K562 (cell line): ENCODE results near the gene NOL4L. TPM values are rescaled to one million over a fixed set of nuclear protein-coding genes. Genes with fewer than 3 reads are reported as not detected.

Experiments used
- ATAC-seq: fragments of 200-7000 bp; cut with Tn5 transposase; 3 replicates; pipeline ENCODE4 v1.9.1; 2020; ENCODE audit warnings: moderate library complexity
- BruUV-seq: library from RNA; stranded (reverse); fragments of 400-500 nt; replicated peaks from 2 replicates; lab custom pipeline; 2021; lab: Mats Ljungman, UMichigan
- CTCF ChIA-PET: fragments of 300-600 bp; formaldehyde crosslinking; extraction: SDS; loops from one replicate; lab custom pipeline; 2021; ENCODE audit warnings: low intra/inter-chr PET ratio; lab: Yijun Ruan, JAX
- POLR2A ChIA-PET: fragments of 300-600, 350-650 bp; sonication (Branson Sonifier 250); formaldehyde crosslinking; extraction: SDS; loops from one replicate; lab custom pipeline; 2021; ENCODE audit warnings: antibody characterized with exemption, inconsistent platforms; lab: Yijun Ruan, JAX
- DNase-seq, 4 experiments: peaks; one replicate each; pipeline versions ENCODE4 v3.0.0 to v3.0.0-alpha.2; 2011 to 2018; ENCODE audit warnings: low spot score in 3 of 4, mixed read lengths in 3 of 4; ENCODE audit errors: extremely low read depth in 1 of 4
- FAIRE-seq: peaks from 2 replicates; lab custom pipeline; 2011; peaks lifted over from hg19 to GRCh38; lab: Jason Lieb, UNC
- H2AFZ ChIP-seq: 2 replicates; pipeline ENCODE4 v1.6.0; 2011; ENCODE audit warnings: low read depth, low read length, control low read depth, inconsistent platforms
- H3K27ac ChIP-seq: fragments of 200-600 bp; 3 replicates; pipeline ENCODE4 v1.8.0; 2011; ENCODE audit warnings: low read depth, mild to moderate bottlenecking, control low read depth, inconsistent platforms, low read length, moderate library complexity, mixed read lengths; ENCODE audit errors: extremely low read depth
- H3K27me3 ChIP-seq, 2 experiments: fragments of 300-600 bp in 1 of 2; 2 replicates in 1 of 2; 3 replicates in 1 of 2; pipeline versions ENCODE4 v1.6.0 to v1.8.0; 2011; ENCODE audit warnings: inconsistent platforms in 2 of 2, low read length in 2 of 2, mild to moderate bottlenecking in 1 of 2, mixed read lengths in 1 of 2, moderate library complexity in 1 of 2; ENCODE audit not compliant: control insufficient read depth in 2 of 2, insufficient read depth in 2 of 2
- H3K36me3 ChIP-seq: fragments of 300-600 bp; 3 replicates; pipeline ENCODE4 v1.8.0; 2011; ENCODE audit warnings: mild to moderate bottlenecking, low read length, inconsistent platforms; ENCODE audit not compliant: control insufficient read depth, insufficient read depth
- H3K4me1 ChIP-seq, 2 experiments: fragments of 200-600 bp in 1 of 2; replicated peaks in 1 of 2; 2 replicates in 1 of 2; 3 replicates in 1 of 2; pipeline versions ENCODE4 v1.5.1 to v1.8.0; 2011; ENCODE audit warnings: inconsistent platforms in 2 of 2, low read length in 2 of 2, mild to moderate bottlenecking in 1 of 2, mixed read lengths in 1 of 2, moderate library complexity in 1 of 2; ENCODE audit not compliant: control insufficient read depth in 2 of 2, insufficient read depth in 2 of 2
- H3K4me2 ChIP-seq: 2 replicates; pipeline ENCODE4 v1.6.1; 2011; ENCODE audit warnings: low read length, control low read depth, inconsistent platforms, mixed read lengths; ENCODE audit not compliant: insufficient read depth
- H3K4me3 ChIP-seq: fragments of 200-600 bp; sonication (generic), shearing (Covaris generic); 2 replicates; pipeline ENCODE4 v1.5.1; 2016; ENCODE audit warnings: control low read depth, inconsistent platforms
- H3K79me2 ChIP-seq: fragments of 200-600 bp; 3 replicates; pipeline ENCODE4 v1.8.0; 2011; ENCODE audit warnings: low read length, inconsistent platforms; ENCODE audit not compliant: control insufficient read depth, insufficient read depth
- H3K9ac ChIP-seq, 2 experiments: 2 replicates each; pipeline versions ENCODE4 v1.6.0 to v1.6.1; 2011; ENCODE audit warnings: low read depth in 2 of 2, low read length in 2 of 2, control low read depth in 1 of 2, inconsistent platforms in 1 of 2, mild to moderate bottlenecking in 1 of 2, mixed read lengths in 1 of 2; ENCODE audit not compliant: insufficient read depth in 1 of 2
- H3K9me1 ChIP-seq: one replicate; pipeline ENCODE4 v1.6.0; 2011; ENCODE audit warnings: inconsistent platforms, mild to moderate bottlenecking, low read length, moderate library complexity; ENCODE audit not compliant: control insufficient read depth, insufficient read depth
- H3K9me3 ChIP-seq: replicated peaks from 2 replicates; pipeline ENCODE4 v1.5.1; 2011; ENCODE audit warnings: low read depth, low read length, inconsistent platforms; ENCODE audit not compliant: control insufficient read depth, insufficient read depth
- H4K20me1 ChIP-seq: replicated peaks from 2 replicates; pipeline ENCODE4 v1.6.1; 2011; ENCODE audit warnings: low read length, inconsistent platforms, mixed read lengths; ENCODE audit not compliant: control insufficient read depth, insufficient read depth
- EP300 ChIP-seq: IDR thresholded peaks from 2 replicates; pipeline ENCODE4 v1.6.1; 2012; ENCODE audit warnings: low read length, improper control_type of control experiment
- HOXB6 ChIP-seq: fragments of 250-450 bp; sonication (Bioruptor Pico); IDR thresholded peaks from 2 replicates; pipeline ENCODE4 v1.5.1; 2022; ENCODE audit warnings: mild to moderate bottlenecking, borderline replicate concordance
- MBD2 ChIP-seq: sonication (generic); IDR thresholded peaks from 2 replicates; pipeline ENCODE4 v1.6.1; 2016; ENCODE audit warnings: low read depth, borderline replicate concordance
- NCOA2 ChIP-seq, 2 experiments: fragments of 450-650 bp; IDR thresholded peaks; 2 replicates each; pipeline ENCODE4 v1.6.1; 2018; ENCODE audit warnings: mild to moderate bottlenecking in 2 of 2, moderate library complexity in 1 of 2; ENCODE audit not compliant: partially characterized antibody in 2 of 2
- RCOR1 ChIP-seq, 2 experiments: IDR thresholded peaks; 2 replicates each; pipeline ENCODE4 v1.6.1; 2012; ENCODE audit warnings: low read depth in 2 of 2, low read length in 2 of 2, borderline replicate concordance in 1 of 2, improper control_type of control experiment in 1 of 2
- WGBS: fragments of 100-300 bp; shearing (Covaris generic); methylation state at CpG from one replicate; pipeline ENCODE4 v1.1.6; 2016; ENCODE audit warnings: low coverage, mixed read lengths; ENCODE audit not compliant: insufficient coverage; ENCODE audit errors: missing lambda C conversion rate; 5-methylcytosine and 5-hydroxymethylcytosine counted together
- in situ Hi-C: fragments of 300-500 bp; cut with MboI; formaldehyde crosslinking; loops from 4 replicates; pipeline ENCODE4 v1.15.0; 2018; ENCODE audit warnings: inconsistent platforms, mixed read lengths
- intact Hi-C: fragments of 100-400 bp; cut with micrococcal nuclease; formaldehyde crosslinking; loops from 2 replicates; pipeline ENCODE4 v1.14.2; 2022
- polyA plus RNA-seq, 8 experiments: library from polyadenylated mRNA; depleted of rRNA in 4 of 8; stranded (reverse) in 5 of 8; unstranded in 3 of 8; fragments of >200 nt; fragmentation: Nextera tagmentation in 2 of 8; fragmentation: Illumina TruSeq in 1 of 8; extraction: Ambion mirVana in 2 of 8; extraction: Trizol in 1 of 8; gene quantifications; 2 replicates each; pipeline versions ENCODE4 v1.2.1 to v1.2.3, GENCODE V29; 2011 to 2014; ENCODE audit warnings: inconsistent platforms in 1 of 8, missing spikeins in 1 of 8
- total RNA-seq, 7 experiments: library from RNA; depleted of rRNA in 6 of 7; stranded (reverse); fragments of >200 nt in 6 of 7; fragmentation: Illumina TruSeq in 2 of 7; extraction: Trizol in 2 of 7; gene quantifications; 2 replicates each; pipeline versions ENCODE4 v1.2.1 to v1.2.3, GENCODE V29; 2011 to 2021; ENCODE audit warnings: low replicate concordance in 1 of 7
- TF ChIP-seq, protein P1 (sequence below), 2 experiments: fragments of 450-650 bp in 1 of 2; IDR thresholded peaks; 2 replicates each; pipeline ENCODE4 v1.6.1; 2011 to 2017; ENCODE audit warnings: low read depth in 2 of 2, antibody characterized with exemption in 1 of 2, borderline replicate concordance in 1 of 2, low read length in 1 of 2, mild to moderate bottlenecking in 1 of 2, mixed read lengths in 1 of 2; ENCODE audit not compliant: control insufficient read depth in 1 of 2
- TF ChIP-seq, protein P2 (sequence below): sonication (generic); formaldehyde crosslinking; IDR thresholded peaks from 2 replicates; pipeline ENCODE4 v1.9.0; 2022; ENCODE audit warnings: mild to moderate bottlenecking, missing genetic modification reagents
- TF ChIP-seq, protein P3 (sequence below): fragments of 450-650 bp; IDR thresholded peaks from 2 replicates; pipeline ENCODE4 v1.6.1; 2016; ENCODE audit warnings: low read depth

The NOL4L gene
- total and polyA plus RNA-seq, 9 of the 15 experiments (the other 6 are each of a cell fraction or from before 2014, with no cell fraction given): 5.1 to 36.2 (median 13.6) TPM

DNA sequence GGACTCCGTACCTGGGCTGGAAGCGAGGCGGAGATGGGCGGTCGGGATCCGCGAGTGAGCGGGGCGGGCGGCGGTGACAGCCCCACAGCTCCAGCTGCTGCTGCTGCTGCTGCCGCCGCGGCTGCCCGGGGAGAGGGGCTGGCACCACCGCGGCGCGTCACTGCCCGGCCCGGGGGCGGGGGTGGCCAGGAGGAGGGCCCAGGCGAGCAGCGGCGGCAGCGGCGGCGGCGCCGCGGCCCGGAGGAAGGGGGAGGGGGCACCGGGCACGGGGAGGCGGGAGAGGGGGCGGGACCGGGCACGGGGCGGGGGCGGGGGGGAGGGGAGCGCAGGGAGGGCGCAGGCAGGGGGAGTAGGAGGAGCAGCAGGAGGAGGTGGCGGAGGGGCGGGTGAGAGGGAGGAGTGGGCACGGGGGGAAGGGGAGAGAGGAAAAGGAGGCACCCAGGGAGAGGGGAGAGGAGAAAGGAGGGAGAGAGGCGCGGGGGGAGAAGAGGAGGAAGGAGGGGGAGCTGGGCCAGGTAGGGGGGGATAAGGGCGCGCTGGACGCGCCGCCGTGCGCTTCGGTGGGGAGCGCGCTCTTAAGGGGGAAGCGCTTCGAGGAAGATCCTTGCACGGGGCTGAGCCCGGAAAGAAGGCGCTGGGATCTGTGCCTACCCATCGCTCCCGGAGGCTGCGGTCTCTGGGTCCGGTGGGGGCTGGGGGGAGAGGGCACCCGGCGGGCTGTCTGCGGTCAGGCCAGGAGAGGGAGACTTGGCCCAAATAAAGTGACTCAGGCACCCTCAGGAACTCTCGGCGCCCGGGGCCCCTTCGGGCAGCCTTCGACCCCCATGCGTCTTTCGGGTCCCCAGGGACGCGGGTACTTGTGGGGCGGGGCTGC lies 101.5 kb downstream of the NOL4L start:
- H3K27me3 ChIP-seq: no peaks in the 10 kb centered on the region
- no peak for ATAC-seq
- H3K27ac ChIP-seq: no peak overlapping the region
- POLR2A ChIA-PET: no interaction called here
- CTCF ChIA-PET: no interaction called here
- H3K4me3 ChIP-seq: no peak overlapping the region
- no peak for DNase-seq
- H3K4me1 ChIP-seq: peaks cover 12 to 32% of the 10 kb centered on the region in 2 experiments; a peak in 4 of 5 replicates
- no TSS peak for BruUV-seq
- H3K9me3 ChIP-seq: no peaks in the 10 kb centered on the region
- 98% methylated on average over 9 of the region's 79 CpGs for WGBS
- H3K79me2 ChIP-seq: peaks cover 18% of the 10 kb centered on the region
- no peak overlapping the region for H3K9ac ChIP-seq
- in situ Hi-C loops (no loop called here), intact Hi-C loops (no loop called here)
- H3K9me1 ChIP-seq: no peaks in the 10 kb centered on the region
- H3K36me3 ChIP-seq: peaks cover 15% of the 10 kb centered on the region; the same call in 2 of the 3 replicates
- H3K4me2 ChIP-seq: no peak overlapping the region
- H4K20me1 ChIP-seq: no peaks in the 10 kb centered on the region
- H2AFZ ChIP-seq: no peak overlapping the region
- no peak for FAIRE-seq
- TF ChIP-seq, protein P1, sequence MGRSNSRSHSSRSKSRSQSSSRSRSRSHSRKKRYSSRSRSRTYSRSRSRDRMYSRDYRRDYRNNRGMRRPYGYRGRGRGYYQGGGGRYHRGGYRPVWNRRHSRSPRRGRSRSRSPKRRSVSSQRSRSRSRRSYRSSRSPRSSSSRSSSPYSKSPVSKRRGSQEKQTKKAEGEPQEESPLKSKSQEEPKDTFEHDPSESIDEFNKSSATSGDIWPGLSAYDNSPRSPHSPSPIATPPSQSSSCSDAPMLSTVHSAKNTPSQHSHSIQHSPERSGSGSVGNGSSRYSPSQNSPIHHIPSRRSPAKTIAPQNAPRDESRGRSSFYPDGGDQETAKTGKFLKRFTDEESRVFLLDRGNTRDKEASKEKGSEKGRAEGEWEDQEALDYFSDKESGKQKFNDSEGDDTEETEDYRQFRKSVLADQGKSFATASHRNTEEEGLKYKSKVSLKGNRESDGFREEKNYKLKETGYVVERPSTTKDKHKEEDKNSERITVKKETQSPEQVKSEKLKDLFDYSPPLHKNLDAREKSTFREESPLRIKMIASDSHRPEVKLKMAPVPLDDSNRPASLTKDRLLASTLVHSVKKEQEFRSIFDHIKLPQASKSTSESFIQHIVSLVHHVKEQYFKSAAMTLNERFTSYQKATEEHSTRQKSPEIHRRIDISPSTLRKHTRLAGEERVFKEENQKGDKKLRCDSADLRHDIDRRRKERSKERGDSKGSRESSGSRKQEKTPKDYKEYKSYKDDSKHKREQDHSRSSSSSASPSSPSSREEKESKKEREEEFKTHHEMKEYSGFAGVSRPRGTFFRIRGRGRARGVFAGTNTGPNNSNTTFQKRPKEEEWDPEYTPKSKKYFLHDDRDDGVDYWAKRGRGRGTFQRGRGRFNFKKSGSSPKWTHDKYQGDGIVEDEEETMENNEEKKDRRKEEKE (IDR thresholded peaks at IDR 0.05; ENCODE audit: borderline replicate concordance in 1 of 2, control insufficient read depth in 1 of 2, low read depth in 2 of 2, low read length in 1 of 2): no peak
- no peak for TF ChIP-seq RCOR1 (IDR thresholded peaks at IDR 0.05; ENCODE audit: borderline replicate concordance in 1 of 2, low read depth in 2 of 2, low read length in 2 of 2)
- no peak for TF ChIP-seq HOXB6 (CRISPR knock-in tag)
- no peak for TF ChIP-seq EP300
- TF ChIP-seq MBD2: no peak
- TF ChIP-seq NCOA2 (IDR thresholded peaks at IDR 0.05; ENCODE audit: partially characterized antibody in 2 of 2): no peak
- TF ChIP-seq, protein P2, sequence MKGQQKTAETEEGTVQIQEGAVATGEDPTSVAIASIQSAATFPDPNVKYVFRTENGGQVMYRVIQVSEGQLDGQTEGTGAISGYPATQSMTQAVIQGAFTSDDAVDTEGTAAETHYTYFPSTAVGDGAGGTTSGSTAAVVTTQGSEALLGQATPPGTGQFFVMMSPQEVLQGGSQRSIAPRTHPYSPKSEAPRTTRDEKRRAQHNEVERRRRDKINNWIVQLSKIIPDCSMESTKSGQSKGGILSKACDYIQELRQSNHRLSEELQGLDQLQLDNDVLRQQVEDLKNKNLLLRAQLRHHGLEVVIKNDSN (CRISPR knock-in tag): no peak
- TF ChIP-seq, protein P3, sequence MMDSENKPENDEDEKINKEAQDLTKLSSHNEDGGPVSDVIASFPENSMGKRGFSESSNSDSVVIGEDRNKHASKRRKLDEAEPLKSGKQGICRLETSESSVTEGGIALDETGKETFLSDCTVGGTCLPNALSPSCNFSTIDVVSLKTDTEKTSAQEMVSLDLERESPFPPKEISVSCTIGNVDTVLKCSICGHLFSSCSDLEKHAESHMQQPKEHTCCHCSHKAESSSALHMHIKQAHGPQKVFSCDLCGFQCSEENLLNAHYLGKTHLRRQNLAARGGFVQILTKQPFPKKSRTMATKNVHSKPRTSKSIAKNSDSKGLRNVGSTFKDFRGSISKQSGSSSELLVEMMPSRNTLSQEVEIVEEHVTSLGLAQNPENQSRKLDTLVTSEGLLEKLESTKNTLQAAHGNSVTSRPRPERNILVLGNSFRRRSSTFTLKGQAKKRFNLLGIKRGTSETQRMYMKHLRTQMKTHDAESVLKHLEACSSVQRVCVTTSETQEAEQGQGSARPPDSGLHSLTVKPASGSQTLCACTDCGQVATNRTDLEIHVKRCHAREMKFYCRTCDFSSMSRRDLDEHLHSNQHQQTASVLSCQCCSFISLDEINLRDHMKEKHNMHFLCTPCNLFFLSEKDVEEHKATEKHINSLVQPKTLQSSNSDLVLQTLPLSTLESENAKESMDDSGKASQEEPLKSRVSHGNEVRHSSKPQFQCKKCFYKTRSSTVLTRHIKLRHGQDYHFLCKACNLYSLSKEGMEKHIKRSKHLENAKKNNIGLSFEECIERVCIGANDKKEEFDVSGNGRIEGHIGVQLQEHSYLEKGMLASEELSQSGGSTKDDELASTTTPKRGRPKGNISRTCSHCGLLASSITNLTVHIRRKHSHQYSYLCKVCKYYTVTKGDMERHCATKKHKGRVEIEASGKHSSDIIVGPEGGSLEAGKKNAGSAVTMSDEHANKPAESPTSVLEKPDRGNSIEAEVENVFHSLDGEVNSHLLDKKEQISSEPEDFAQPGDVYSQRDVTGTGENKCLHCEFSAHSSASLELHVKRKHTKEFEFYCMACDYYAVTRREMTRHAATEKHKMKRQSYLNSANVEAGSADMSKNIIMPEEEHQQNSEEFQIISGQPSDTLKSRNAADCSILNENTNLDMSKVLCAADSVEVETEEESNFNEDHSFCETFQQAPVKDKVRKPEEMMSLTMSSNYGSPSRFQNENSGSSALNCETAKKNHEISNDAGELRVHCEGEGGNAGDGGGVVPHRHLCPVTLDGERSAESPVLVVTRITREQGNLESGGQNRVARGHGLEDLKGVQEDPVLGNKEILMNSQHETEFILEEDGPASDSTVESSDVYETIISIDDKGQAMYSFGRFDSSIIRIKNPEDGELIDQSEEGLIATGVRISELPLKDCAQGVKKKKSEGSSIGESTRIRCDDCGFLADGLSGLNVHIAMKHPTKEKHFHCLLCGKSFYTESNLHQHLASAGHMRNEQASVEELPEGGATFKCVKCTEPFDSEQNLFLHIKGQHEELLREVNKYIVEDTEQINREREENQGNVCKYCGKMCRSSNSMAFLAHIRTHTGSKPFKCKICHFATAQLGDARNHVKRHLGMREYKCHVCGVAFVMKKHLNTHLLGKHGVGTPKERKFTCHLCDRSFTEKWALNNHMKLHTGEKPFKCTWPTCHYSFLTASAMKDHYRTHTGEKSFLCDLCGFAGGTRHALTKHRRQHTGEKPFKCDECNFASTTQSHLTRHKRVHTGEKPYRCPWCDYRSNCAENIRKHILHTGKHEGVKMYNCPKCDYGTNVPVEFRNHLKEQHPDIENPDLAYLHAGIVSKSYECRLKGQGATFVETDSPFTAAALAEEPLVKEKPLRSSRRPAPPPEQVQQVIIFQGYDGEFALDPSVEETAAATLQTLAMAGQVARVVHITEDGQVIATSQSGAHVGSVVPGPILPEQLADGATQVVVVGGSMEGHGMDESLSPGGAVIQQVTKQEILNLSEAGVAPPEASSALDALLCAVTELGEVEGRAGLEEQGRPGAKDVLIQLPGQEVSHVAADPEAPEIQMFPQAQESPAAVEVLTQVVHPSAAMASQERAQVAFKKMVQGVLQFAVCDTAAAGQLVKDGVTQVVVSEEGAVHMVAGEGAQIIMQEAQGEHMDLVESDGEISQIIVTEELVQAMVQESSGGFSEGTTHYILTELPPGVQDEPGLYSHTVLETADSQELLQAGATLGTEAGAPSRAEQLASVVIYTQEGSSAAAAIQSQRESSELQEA: no peak
